VCaP (cell line): ENCODE data around the gene SLC10A3.

ENCODE experiments used
- H3K27ac ChIP-seq: fragments of 450-650 bp; 2 replicates; pipeline ENCODE4 v1.5.1; 2017
- CTCF ChIP-seq: fragments of 450-650 bp; conservative IDR thresholded peaks from 2 replicates; pipeline ENCODE4 v1.5.1; 2017; ENCODE audit warnings: mild to moderate bottlenecking, moderate library complexity

SLC10A3 gene

DNA sequence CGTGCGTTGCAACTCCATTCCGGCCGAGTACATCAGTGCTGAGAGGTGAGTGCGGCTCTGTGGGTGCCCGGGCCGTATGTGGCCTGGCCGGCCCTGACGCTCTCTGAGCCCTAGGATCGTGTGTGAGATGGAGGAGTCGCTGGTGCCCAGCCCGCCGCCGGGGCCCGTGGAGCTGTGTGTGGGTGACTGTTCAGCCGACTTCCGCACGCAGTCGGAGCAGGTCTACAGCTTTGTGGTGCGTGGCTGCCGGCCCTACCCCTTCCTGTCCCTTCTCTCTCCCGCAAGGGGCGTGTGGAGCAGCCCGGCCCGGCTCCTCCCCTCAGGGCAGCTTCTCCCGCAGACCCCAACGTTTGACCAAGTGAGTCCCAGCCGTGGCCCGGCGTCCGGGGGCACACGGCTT lies 24.4 kb downstream of the SLC10A3 start:
- no peak overlapping the region for H3K27ac ChIP-seq
- TF ChIP-seq CTCF: no peak

GRCh38 chrX:154465601-154466000 lies 24.8 kb downstream of the SLC10A3 start:
- no peak for TF ChIP-seq CTCF
- H3K27ac ChIP-seq: no peak overlapping the region

DNA sequence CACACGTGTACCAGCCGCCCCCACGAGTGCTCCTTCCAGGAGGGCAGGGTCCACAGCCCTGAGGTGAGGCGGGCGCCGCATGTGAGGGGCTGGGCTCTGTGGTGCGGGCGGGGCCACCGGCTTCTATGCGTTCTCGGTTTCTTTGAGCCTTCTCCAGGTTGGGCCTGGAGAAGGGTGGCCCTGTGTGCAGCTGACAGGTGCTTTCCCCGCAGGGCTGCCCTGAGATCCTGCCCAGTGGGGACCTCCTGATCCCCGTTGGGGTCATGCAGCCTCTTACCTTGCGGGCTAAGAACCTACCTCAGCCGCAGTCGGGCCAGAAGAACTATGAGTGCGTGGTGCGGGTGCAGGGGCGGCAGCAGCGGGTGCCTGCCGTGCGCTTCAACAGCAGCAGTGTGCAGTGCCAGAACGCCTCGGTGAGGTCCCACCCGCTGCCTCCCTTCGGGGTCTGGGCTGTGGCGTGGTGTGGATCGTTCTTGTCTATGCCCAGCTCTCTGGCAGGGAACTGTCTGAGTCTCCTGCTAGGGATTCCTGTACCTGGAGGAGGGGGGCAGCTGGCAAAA lies 25.5 kb downstream of the SLC10A3 start:
- TF ChIP-seq CTCF: no peak
- H3K27ac ChIP-seq: no peak overlapping the region

DNA sequence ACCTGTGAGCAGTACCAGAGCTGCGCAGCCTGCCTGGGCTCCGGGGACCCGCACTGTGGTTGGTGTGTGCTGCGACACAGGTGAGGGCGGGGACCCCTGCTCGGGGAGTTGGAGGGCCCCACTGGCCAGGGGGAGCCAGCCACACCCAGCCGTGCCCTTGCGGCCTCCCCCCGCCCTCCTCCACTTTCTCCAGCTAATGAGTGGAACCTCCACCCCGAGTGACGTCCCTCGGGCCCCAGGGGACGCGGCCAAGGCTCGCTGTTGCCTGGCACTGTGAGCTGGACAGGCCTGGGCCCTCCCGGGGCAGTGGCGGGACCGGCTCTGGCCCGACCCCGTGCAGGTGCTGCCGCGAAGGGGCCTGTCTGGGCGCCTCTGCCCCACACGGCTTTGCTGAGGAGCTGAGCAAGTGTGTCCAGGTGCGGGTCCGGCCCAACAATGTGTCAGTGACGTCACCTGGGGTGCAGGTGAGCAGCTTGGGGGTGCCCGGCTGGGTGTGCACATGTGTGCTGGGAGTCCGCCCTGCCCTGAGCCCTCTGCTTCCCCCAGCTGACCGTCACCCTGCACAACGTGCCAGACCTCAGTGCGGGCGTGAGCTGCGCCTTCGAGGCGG lies 26.7 kb downstream of the SLC10A3 start:
- TF ChIP-seq CTCF: no peak
- H3K27ac ChIP-seq: no peak overlapping the region

DNA sequence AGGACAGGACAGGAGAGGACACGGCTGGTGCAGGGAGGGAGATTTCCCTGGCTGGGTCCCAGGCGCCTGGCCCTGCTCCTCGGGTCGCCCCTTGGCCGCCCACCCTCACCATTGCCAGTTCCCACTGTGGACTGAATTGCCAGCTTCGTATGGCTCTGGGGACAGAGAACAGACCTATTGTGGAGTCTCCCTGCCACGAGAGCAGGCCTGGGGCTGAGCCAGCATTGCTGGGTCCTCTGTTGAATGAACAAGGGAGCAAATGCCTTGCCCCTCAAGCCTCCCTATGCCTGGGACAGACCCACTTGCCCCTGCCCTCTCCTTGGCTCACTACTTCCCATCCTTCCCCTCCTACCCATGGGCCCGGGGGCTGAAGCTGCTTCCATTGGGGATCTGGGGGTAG lies 28.0 kb downstream of the SLC10A3 start:
- TF ChIP-seq CTCF: no peak
- H3K27ac ChIP-seq: no peak overlapping the region

DNA sequence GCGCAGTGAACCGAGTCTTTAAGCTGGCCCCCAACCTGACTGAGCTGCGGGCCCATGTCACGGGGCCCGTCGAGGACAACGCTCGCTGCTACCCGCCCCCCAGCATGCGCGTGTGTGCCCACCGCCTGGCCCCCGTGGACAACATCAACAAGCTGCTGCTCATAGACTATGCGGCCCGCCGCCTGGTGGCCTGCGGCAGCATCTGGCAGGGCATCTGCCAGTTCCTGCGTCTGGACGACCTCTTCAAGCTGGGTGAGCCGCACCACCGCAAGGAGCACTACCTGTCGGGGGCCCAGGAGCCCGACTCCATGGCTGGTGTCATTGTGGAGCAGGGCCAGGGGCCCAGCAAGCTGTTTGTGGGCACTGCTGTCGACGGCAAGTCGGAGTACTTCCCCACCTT lies 30.1 kb downstream of the SLC10A3 start:
- TF ChIP-seq CTCF: no peak
- no peak overlapping the region for H3K27ac ChIP-seq

- TF ChIP-seq CTCF: no peak
- peak overlapping the region; percentile 77; the same call in 1 of the 2 replicates for H3K27ac ChIP-seq
These were observed 30.6 kb downstream of the SLC10A3 start for GRCh38 chrX:154459832-154460231.
